PFSK-1 (cell line): ENCODE data around the gene BAG5.

Experiments
- FOXP2 ChIP-seq: optimal IDR thresholded peaks from 2 replicates; pipeline ENCODE3; 2011; ENCODE audit warnings: borderline replicate concordance, control low read depth, inconsistent platforms; ENCODE audit not compliant: insufficient read depth; ENCODE audit errors: extremely low read length, extremely low read depth
- POLR2AphosphoS5 ChIP-seq: IDR thresholded peaks from 2 replicates; pipeline ENCODE4 v1.6.1; 2012; ENCODE audit warnings: low read depth, mild to moderate bottlenecking, control low read depth, low read length, moderate library complexity
- SIN3A ChIP-seq: IDR thresholded peaks from 2 replicates; pipeline ENCODE4 v1.6.1; 2012; ENCODE audit warnings: mild to moderate bottlenecking, low read length, moderate library complexity, borderline replicate concordance; ENCODE audit not compliant: insufficient read depth
- TAF1 ChIP-seq: IDR thresholded peaks from 2 replicates; pipeline ENCODE4 v1.6.1; 2012; ENCODE audit warnings: low read length, control low read depth, borderline replicate concordance; ENCODE audit not compliant: insufficient read depth
- TF ChIP-seq, protein P1 (sequence below), 2 experiments: IDR thresholded peaks; 2 replicates each; pipeline versions ENCODE4 v1.6.1 to v1.8.0; 2011 to 2012; ENCODE audit warnings: low read depth in 2 of 2, low read length in 2 of 2, control low read depth in 1 of 2, inconsistent platforms in 1 of 2, mild to moderate bottlenecking in 1 of 2, moderate library complexity in 1 of 2; ENCODE audit not compliant: insufficient read depth in 1 of 2

The BAG5 gene

DNA sequence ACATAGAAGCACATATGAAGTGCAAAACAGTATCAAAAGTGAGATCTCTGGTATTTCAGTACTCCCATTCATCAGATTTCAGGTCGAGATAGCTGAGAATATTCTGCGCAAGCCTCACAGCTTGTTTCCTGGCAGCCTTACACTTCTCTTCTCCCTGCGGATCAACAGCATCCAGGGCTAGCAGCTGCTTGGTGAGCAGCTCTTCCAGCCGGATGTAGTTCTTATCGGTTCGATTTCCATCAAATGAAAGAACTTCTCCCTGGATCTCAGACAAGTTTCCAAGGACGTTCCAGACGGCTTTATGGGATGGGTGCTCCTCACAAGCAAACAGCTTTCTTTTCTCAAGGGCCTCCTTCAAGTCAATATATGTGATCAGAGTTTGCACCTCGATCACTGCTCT, 2.7 kb downstream of the BAG5 start:
- TF ChIP-seq, protein P1, sequence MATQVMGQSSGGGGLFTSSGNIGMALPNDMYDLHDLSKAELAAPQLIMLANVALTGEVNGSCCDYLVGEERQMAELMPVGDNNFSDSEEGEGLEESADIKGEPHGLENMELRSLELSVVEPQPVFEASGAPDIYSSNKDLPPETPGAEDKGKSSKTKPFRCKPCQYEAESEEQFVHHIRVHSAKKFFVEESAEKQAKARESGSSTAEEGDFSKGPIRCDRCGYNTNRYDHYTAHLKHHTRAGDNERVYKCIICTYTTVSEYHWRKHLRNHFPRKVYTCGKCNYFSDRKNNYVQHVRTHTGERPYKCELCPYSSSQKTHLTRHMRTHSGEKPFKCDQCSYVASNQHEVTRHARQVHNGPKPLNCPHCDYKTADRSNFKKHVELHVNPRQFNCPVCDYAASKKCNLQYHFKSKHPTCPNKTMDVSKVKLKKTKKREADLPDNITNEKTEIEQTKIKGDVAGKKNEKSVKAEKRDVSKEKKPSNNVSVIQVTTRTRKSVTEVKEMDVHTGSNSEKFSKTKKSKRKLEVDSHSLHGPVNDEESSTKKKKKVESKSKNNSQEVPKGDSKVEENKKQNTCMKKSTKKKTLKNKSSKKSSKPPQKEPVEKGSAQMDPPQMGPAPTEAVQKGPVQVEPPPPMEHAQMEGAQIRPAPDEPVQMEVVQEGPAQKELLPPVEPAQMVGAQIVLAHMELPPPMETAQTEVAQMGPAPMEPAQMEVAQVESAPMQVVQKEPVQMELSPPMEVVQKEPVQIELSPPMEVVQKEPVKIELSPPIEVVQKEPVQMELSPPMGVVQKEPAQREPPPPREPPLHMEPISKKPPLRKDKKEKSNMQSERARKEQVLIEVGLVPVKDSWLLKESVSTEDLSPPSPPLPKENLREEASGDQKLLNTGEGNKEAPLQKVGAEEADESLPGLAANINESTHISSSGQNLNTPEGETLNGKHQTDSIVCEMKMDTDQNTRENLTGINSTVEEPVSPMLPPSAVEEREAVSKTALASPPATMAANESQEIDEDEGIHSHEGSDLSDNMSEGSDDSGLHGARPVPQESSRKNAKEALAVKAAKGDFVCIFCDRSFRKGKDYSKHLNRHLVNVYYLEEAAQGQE (IDR thresholded peaks at IDR 0.05; ENCODE audit: insufficient read depth in 1 of 2, low read depth in 2 of 2, low read length in 2 of 2) = no peak

DNA sequence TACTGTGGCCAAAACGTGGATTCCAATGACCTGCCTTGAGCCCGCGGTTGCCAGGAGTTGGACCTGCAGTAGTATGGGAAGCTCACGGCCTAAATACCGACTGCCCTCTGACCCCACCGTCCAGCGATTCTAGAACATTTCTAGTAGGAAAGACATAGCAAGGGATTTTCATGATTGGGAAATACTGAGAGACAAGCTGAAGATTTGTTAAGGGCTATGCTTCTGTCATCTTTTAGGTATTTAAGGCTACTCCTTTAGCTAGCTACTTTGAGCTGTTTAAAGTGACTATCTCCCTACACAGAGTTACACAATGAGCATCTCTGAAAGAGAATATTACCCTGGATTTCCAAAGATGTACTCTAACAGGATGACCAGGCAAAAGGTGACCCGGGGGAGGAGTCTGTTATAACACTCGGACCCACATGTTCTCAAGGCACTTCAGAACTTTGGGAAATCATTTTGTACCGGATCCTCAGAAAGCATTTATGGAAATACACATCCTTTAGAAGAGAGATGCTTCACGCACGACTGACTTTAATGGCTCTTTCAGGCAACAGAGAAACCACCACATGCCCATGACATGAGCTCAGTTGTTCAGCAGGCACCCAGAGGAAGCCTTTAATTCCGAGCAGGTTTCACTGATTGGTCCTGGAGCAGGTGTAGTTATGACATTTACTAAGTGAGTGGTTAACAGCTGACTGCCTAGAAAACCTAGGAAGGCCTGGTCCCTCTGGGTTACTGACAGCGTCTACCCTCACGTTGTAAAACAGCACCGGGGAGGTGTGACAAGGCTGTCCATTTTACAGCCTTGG, 4.2 kb downstream of the BAG5 start:
- TF ChIP-seq TAF1 = no peak
- TF ChIP-seq, protein P1 (IDR thresholded peaks at IDR 0.05; ENCODE audit: insufficient read depth in 1 of 2, low read depth in 2 of 2, low read length in 2 of 2) = no peak
- no peak for TF ChIP-seq FOXP2
- TF ChIP-seq SIN3A = no peak
- no peak for TF ChIP-seq POLR2AphosphoS5

DNA sequence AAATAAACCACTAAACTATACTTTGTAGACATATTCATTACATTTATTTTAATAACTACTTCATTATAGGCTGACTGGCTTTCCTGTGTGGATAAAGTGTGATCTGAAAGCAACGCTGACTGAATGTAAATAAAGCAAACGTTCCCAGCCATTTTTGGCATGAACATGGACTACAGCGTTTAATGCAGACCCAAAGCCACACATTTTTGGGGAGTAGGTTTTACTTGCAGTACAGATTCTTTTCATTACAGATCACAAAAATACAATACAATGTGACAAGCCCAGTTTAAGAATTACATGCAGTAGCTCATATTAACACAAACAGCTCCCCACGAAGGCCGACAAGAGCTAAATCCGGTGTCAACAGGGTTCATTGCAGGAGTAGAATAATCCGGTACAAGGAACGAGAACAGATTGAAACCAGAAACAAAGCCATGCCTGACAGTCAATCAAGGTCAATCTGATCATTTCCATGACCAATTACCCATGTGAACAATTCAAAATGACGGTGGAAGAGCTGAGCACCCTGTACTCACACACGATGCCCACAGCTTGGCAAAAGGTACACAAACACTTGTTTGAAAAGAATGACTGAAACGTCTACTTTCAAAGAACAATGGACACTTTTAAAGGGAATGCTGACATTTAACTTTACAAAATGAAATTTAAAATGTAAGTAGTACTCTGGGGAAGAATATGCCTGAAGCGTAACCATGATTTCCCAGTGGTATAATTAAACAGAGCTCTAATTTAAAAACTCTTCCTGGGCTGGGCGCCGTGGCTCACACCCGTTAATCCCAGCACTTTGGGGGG, 5.3 kb downstream of the BAG5 start:
- TF ChIP-seq, protein P1 (IDR thresholded peaks at IDR 0.05; ENCODE audit: insufficient read depth in 1 of 2, low read depth in 2 of 2, low read length in 2 of 2) = no peak
- TF ChIP-seq POLR2AphosphoS5 = no peak
- TF ChIP-seq TAF1 = no peak
- TF ChIP-seq SIN3A = no peak
- TF ChIP-seq FOXP2 = no peak

DNA sequence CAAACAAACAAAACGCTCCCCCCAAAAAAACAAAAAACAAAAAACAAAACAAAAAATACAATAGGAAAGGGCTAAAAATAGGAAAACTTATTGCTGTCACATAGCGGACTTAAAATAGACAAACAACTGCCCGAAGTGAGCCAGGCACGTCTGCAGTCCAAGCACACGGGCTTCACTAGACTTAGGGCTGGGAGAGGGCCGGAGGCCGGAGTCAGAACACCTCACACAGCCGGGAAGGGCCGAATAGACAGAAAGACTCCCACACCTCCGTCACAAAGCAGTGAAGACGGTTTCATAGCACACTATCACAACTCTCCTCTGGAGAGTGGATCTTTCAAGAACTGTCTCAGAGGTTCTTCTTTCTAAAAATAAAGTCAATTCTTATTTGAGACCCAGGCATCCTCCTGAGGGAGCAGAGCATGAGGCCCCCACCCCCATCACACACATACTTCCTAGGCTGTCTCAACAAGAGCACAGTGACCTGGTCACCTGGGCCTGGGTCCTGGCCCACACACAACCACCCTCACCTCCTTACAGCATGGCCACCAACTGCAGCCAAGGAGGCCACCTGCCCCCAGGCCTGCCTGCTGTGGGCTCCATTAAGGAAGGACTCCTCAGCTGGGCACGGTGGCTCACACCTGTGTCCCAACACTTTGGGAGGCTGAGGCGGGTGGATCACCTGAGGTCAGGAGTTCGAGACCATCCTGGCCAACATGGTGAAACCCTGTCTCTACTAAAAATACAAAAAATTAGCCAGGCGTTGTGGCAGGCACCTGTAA, 6.7 kb downstream of the BAG5 start:
- TF ChIP-seq TAF1 = no peak
- TF ChIP-seq, protein P1 (IDR thresholded peaks at IDR 0.05; ENCODE audit: insufficient read depth in 1 of 2, low read depth in 2 of 2, low read length in 2 of 2) = no peak
- TF ChIP-seq POLR2AphosphoS5 = no peak
